Pulmonary artery endothelial cell (primary cell): ENCODE results near the gene HACD3. TPM values are rescaled to one million over a fixed set of nuclear protein-coding genes. Genes with fewer than 3 reads are reported as not detected.

Source experiments
- DNase-seq: peaks from one replicate; pipeline ENCODE4 v3.0.0-alpha.2; 2011; ENCODE audit warnings: low read depth, low spot score
- total RNA-seq: library from RNA; depleted of rRNA; stranded (reverse); fragments of >200 nt; gene quantifications from 2 replicates; pipeline ENCODE4 v1.2.3, GENCODE V29; 2014

HACD3 gene
- 88.2 and 91.2 TPM in 2 replicates for total RNA-seq

GRCh38 chr15:65530318-65531111 lies at the start of gene HACD3:
TSS of gene HACD3 (plus strand) at chr15:65530463. CDS start at chr15:65530632, 169 bp downstream.
- DNase-seq, result no peak

GRCh38 chr15:65484876-65485275 lies 45.4 kb upstream of the HACD3 start:
- DNase-seq, result no peak

GRCh38 chr15:65494076-65494475 lies 36.2 kb upstream of the HACD3 start:
- DNase-seq, result no peak

GRCh38 chr15:65509321-65509720 lies 20.9 kb upstream of the HACD3 start:
- no peak for DNase-seq

- no peak for DNase-seq
These were observed 18.1 kb upstream of the HACD3 start for GRCh38 chr15:65512189-65512588.

GRCh38 chr15:65512807-65513416 lies 17.4 kb upstream of the HACD3 start:
- peak; percentile 43 for DNase-seq

GRCh38 chr15:65516997-65517865 lies 13.0 kb upstream of the HACD3 start, which contains the start of gene DPP8:
TSS of gene DPP8 (minus strand) at chr15:65517689. CDS start at chr15:65512553, 5,136 bp downstream.
- DNase-seq, result peak; percentile 77

- no peak for DNase-seq
These were observed 12.4 kb upstream of the HACD3 start for GRCh38 chr15:65517866-65518207.

GRCh38 chr15:65518633-65519285 lies 11.5 kb upstream of the HACD3 start:
- DNase-seq, result no peak

- DNase-seq, result no peak
These were observed 8.9 kb upstream of the HACD3 start for GRCh38 chr15:65521350-65521749.

GRCh38 chr15:65524226-65524625 lies 6.0 kb upstream of the HACD3 start:
- DNase-seq, result no peak

- DNase-seq, result no peak
These were observed 4.6 kb upstream of the HACD3 start for GRCh38 chr15:65525622-65526021.

GRCh38 chr15:65528461-65529060 lies 1.7 kb upstream of the HACD3 start:
- DNase-seq, result no peak

- DNase-seq, result no peak
These were observed 423 bp upstream of the HACD3 start for GRCh38 chr15:65529762-65530317.

- no peak for DNase-seq
These were observed 2.4 kb downstream of the HACD3 start for GRCh38 chr15:65532738-65533051.

GRCh38 chr15:65533057-65533756 lies 2.9 kb downstream of the HACD3 start:
- no peak for DNase-seq

GRCh38 chr15:65535192-65535591 lies 4.9 kb downstream of the HACD3 start:
- DNase-seq, result no peak

- no peak for DNase-seq
These were observed 10.1 kb downstream of the HACD3 start for GRCh38 chr15:65540314-65540713.

GRCh38 chr15:65541231-65541820 lies 11.1 kb downstream of the HACD3 start:
- no peak for DNase-seq

GRCh38 chr15:65547841-65548240 lies 17.6 kb downstream of the HACD3 start:
- DNase-seq, result no peak
